ENCODE data around the gene ERI3.

DNA sequence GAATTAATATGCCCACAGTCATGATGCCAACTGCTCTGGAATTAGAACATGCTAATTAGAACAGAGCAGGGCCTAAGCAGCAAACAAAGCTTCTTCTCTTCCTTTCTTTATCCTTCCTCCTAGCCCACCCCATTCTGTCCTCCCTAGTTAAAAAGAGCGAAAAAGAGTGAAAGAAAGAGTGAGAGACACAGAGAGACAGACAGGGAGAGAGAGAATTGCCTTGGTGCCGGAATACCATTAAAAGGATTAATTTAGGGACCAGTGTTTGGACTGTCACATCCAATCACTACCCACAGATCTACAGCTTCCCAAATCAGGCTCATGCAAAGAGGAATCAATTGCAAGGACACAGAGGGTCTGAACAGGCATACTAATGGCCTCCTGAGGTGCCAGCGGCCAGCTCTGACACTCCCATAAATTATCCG lies 7.0 kb downstream of the ERI3 start:
- TF ChIP-seq, protein P1, sequence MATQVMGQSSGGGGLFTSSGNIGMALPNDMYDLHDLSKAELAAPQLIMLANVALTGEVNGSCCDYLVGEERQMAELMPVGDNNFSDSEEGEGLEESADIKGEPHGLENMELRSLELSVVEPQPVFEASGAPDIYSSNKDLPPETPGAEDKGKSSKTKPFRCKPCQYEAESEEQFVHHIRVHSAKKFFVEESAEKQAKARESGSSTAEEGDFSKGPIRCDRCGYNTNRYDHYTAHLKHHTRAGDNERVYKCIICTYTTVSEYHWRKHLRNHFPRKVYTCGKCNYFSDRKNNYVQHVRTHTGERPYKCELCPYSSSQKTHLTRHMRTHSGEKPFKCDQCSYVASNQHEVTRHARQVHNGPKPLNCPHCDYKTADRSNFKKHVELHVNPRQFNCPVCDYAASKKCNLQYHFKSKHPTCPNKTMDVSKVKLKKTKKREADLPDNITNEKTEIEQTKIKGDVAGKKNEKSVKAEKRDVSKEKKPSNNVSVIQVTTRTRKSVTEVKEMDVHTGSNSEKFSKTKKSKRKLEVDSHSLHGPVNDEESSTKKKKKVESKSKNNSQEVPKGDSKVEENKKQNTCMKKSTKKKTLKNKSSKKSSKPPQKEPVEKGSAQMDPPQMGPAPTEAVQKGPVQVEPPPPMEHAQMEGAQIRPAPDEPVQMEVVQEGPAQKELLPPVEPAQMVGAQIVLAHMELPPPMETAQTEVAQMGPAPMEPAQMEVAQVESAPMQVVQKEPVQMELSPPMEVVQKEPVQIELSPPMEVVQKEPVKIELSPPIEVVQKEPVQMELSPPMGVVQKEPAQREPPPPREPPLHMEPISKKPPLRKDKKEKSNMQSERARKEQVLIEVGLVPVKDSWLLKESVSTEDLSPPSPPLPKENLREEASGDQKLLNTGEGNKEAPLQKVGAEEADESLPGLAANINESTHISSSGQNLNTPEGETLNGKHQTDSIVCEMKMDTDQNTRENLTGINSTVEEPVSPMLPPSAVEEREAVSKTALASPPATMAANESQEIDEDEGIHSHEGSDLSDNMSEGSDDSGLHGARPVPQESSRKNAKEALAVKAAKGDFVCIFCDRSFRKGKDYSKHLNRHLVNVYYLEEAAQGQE (IDR thresholded peaks at IDR 0.05; ENCODE audit: insufficient read depth in 1 of 2, low read depth in 2 of 2, low read length in 1 of 2): no peak
- TF ChIP-seq, protein P2, sequence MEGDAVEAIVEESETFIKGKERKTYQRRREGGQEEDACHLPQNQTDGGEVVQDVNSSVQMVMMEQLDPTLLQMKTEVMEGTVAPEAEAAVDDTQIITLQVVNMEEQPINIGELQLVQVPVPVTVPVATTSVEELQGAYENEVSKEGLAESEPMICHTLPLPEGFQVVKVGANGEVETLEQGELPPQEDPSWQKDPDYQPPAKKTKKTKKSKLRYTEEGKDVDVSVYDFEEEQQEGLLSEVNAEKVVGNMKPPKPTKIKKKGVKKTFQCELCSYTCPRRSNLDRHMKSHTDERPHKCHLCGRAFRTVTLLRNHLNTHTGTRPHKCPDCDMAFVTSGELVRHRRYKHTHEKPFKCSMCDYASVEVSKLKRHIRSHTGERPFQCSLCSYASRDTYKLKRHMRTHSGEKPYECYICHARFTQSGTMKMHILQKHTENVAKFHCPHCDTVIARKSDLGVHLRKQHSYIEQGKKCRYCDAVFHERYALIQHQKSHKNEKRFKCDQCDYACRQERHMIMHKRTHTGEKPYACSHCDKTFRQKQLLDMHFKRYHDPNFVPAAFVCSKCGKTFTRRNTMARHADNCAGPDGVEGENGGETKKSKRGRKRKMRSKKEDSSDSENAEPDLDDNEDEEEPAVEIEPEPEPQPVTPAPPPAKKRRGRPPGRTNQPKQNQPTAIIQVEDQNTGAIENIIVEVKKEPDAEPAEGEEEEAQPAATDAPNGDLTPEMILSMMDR (IDR thresholded peaks at IDR 0.05): no peak
